Endodermal cell (in vitro differentiated cells): Measurements from ENCODE around the gene U2AF1L4. TPM values are rescaled to one million over a fixed set of nuclear protein-coding genes. Genes with fewer than 3 reads are reported as not detected.

ENCODE experiments used
- DNase-seq: peaks from one replicate; pipeline ENCODE4 v3.0.0-alpha.2; 2017
- H3K27ac ChIP-seq: 2 replicates; pipeline ENCODE4 v1.5.1; 2013; ENCODE audit warnings: mild to moderate bottlenecking, low read depth, low read length, moderate library complexity
- H3K27me3 ChIP-seq: 2 replicates; pipeline ENCODE4 v1.6.1; 2013; ENCODE audit warnings: mild to moderate bottlenecking, low read length, moderate library complexity; ENCODE audit not compliant: insufficient read depth, control insufficient read depth, poor library complexity, severe bottlenecking
- H3K36me3 ChIP-seq: 2 replicates; pipeline ENCODE4 v1.7.0; 2013; ENCODE audit warnings: mild to moderate bottlenecking, low read length, moderate library complexity; ENCODE audit not compliant: control insufficient read depth, insufficient read depth
- H3K4me1 ChIP-seq: one replicate; pipeline ENCODE4 v1.7.0; 2013; ENCODE audit warnings: low read length; ENCODE audit not compliant: control insufficient read depth, insufficient read depth
- H3K4me3 ChIP-seq: 2 replicates; pipeline ENCODE4 v1.5.1; 2013; ENCODE audit warnings: mild to moderate bottlenecking, low read length, moderate library complexity
- H3K9ac ChIP-seq: 2 replicates; pipeline ENCODE4 v1.6.1; 2013; ENCODE audit warnings: mild to moderate bottlenecking, low read length, moderate library complexity; ENCODE audit not compliant: poor library complexity, severe bottlenecking; ENCODE audit errors: extremely low read depth
- H3K9me3 ChIP-seq: 2 replicates; pipeline ENCODE4 v1.6.1; 2013; ENCODE audit warnings: mild to moderate bottlenecking, low read length, moderate library complexity; ENCODE audit not compliant: control insufficient read depth
- H3K27ac Mint-ChIP-seq: 2 replicates; pipeline ENCODE4 v1.8.0; 2020; ENCODE audit warnings: mixed read lengths
- H3K27me3 Mint-ChIP-seq: 2 replicates; pipeline ENCODE4 v1.8.0; 2021; ENCODE audit warnings: mild to moderate bottlenecking, mixed read lengths; ENCODE audit not compliant: insufficient read depth
- H3K36me3 Mint-ChIP-seq: 2 replicates; pipeline ENCODE4 v1.8.0; 2020; ENCODE audit warnings: low read depth, mixed read lengths
- H3K4me1 Mint-ChIP-seq: 2 replicates; pipeline ENCODE4 v1.8.0; 2020; ENCODE audit warnings: mixed read lengths
- H3K4me3 Mint-ChIP-seq: 2 replicates; pipeline ENCODE4 v1.8.0; 2020; ENCODE audit warnings: mild to moderate bottlenecking, moderate library complexity, mixed read lengths
- H3K9me3 Mint-ChIP-seq: 2 replicates; pipeline ENCODE4 v1.8.0; 2020; ENCODE audit warnings: mild to moderate bottlenecking, mixed read lengths
- WGBS, 2 experiments: methylation state at CpG; one replicate each; pipeline versions ENCODE4 v1.1.5 to v1.1.7; 2013; ENCODE audit warnings: missing lambda C conversion rate in 2 of 2, mixed read lengths in 1 of 2; ENCODE audit not compliant: insufficient coverage in 1 of 2, insufficient read length in 1 of 2; 5-methylcytosine and 5-hydroxymethylcytosine counted together
- total RNA-seq, 2 donors: library from RNA; stranded (reverse); fragmentation: NEBNext Ultra II Directional in 1 of 2; extraction: Animal tissue kit (Norgen Biotek cat#: 25700) in 1 of 2; gene quantifications; 2 replicates in 1 of 2; 3 replicates in 1 of 2; pipeline ENCODE4 v1.2.1, GENCODE V29; 2021
- TF ChIP-seq, protein P1 (sequence below): fragments of 200-600 bp; sonication (generic); conservative IDR thresholded peaks from 2 replicates; pipeline ENCODE4 v1.5.0; 2021; ENCODE audit warnings: antibody characterized with exemption, mild to moderate bottlenecking

Gene U2AF1L4
- total RNA-seq, 2 donors from 2014 or later: 17.3 to 23.2 TPM

DNA sequence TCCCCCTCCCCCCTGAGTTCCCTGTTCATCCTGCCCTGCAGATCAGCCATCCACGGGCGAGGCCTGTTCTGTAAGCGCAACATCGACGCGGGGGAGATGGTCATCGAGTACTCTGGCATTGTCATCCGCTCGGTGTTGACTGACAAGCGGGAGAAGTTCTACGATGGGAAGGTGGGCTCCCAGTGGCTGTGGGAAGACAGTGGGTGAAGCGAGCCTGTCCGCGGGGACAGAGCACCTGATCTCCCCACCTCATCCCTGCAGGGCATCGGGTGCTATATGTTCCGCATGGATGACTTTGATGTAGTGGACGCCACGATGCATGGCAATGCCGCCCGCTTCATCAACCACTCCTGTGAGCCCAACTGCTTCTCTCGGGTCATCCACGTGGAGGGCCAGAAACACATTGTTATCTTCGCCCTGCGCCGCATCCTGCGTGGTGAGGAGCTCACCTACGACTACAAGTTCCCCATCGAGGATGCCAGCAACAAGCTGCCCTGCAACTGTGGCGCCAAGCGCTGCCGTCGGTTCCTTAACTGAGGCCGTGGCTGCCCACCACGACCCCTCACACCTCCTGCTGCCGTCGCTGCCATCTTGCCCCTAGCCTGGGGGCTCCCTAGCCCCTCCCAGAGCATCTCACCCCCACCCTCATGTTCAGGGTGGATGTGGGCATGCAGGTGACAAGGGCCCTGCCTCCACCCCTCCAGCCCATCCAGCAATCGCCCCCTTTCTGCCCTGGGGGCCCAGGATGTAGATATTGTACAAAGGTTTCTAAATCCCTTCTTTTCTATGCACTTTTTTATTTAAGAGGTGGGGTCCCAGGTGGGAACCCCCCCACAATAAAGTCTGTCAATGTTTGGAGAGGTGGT, 7.0 kb downstream of the U2AF1L4 start:
- H3K4me3 Mint-ChIP-seq: no peak overlapping the region
- H3K4me1 ChIP-seq: no peaks in the 10 kb centered on the region
- WGBS, 2 experiments: 94 to 98% methylated on average over 28 to 37 of the region's 37 CpGs

DNA sequence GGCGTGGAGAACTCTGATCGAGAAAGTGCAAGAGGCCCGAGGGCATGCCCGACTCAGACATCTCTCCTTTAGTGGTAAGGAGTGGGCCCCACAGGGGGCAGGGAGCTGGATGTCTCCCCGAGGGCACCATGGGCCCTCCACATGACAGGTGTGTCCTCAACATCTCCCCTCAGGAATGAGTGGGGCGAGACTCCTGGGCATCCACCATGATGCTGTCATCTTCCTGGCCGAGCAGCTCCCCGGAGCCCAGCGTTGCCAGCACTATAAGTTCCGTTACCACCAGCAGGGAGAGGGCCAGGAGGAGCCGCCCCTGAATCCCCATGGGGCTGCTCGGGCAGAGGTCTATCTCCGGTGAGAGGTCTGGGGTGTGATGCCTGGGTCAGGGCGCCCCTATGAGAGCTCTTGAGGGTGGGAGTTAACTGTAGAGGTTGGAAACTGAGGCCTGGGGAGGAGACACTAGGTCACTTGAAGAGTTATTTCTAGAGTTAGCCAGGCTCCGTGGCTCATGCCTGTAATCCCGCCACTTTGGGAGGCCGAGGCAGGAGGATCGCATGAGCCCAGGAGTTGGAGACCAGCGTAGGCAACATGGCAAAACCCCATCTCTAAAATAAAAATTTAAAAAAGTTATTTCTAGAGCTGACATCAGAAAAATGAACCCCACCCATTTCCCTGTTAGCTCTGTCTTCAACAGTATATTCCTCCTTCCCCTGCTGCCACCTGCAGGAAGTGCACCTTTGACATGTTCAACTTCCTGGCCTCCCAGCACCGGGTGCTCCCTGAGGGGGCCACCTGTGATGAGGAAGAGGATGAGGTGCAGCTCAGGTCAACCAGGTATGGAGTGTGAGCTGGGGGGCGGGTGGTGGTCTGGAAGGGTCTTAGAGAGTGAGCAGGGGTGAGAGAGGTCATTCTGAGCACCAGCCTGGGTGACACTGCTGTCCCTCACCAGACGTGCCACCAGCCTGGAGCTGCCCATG, 8.0 kb downstream of the U2AF1L4 start:
- Histone ChIP-seq H3K27ac (no peak overlapping the region), H3K9me3 (no peaks in the 10 kb centered on the region), H3K4me1 (no peaks in the 10 kb centered on the region), H3K4me3 (no peak overlapping the region), H3K27me3 (no peaks in the 10 kb centered on the region), H3K36me3 (peaks cover 56% of the 10 kb centered on the region), H3K9ac (no peak overlapping the region)
- Mint-ChIP-seq H3K36me3 (peaks cover 49% of the 10 kb centered on the region), H3K4me3 (no peak overlapping the region), H3K4me1 (no peaks in the 10 kb centered on the region), H3K27me3 (no peaks in the 10 kb centered on the region), H3K9me3 (no peaks in the 10 kb centered on the region), H3K27ac (no peak overlapping the region)
- 92 to 98% methylated on average over 11 to 22 of the region's 22 CpGs for WGBS, 2 experiments
- TF ChIP-seq, protein P1, sequence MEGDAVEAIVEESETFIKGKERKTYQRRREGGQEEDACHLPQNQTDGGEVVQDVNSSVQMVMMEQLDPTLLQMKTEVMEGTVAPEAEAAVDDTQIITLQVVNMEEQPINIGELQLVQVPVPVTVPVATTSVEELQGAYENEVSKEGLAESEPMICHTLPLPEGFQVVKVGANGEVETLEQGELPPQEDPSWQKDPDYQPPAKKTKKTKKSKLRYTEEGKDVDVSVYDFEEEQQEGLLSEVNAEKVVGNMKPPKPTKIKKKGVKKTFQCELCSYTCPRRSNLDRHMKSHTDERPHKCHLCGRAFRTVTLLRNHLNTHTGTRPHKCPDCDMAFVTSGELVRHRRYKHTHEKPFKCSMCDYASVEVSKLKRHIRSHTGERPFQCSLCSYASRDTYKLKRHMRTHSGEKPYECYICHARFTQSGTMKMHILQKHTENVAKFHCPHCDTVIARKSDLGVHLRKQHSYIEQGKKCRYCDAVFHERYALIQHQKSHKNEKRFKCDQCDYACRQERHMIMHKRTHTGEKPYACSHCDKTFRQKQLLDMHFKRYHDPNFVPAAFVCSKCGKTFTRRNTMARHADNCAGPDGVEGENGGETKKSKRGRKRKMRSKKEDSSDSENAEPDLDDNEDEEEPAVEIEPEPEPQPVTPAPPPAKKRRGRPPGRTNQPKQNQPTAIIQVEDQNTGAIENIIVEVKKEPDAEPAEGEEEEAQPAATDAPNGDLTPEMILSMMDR: peak; percentile 52
- DNase-seq: no peak

More for the DNA sequence above, 7.0 kb downstream of the U2AF1L4 start:
- Histone ChIP-seq H3K36me3 (peaks cover 54% of the 10 kb centered on the region), H3K27ac (no peak overlapping the region), H3K4me3 (no peak overlapping the region), H3K9ac (no peak overlapping the region), H3K9me3 (no peaks in the 10 kb centered on the region), H3K27me3 (no peaks in the 10 kb centered on the region)
- H3K4me1 Mint-ChIP-seq: no peaks in the 10 kb centered on the region
- TF ChIP-seq, protein P1: no peak
- H3K9me3 Mint-ChIP-seq: no peaks in the 10 kb centered on the region
- no peak overlapping the region for H3K27ac Mint-ChIP-seq
- H3K36me3 Mint-ChIP-seq: peaks cover 53% of the 10 kb centered on the region
- H3K27me3 Mint-ChIP-seq: no peaks in the 10 kb centered on the region
- DNase-seq: no peak

DNA sequence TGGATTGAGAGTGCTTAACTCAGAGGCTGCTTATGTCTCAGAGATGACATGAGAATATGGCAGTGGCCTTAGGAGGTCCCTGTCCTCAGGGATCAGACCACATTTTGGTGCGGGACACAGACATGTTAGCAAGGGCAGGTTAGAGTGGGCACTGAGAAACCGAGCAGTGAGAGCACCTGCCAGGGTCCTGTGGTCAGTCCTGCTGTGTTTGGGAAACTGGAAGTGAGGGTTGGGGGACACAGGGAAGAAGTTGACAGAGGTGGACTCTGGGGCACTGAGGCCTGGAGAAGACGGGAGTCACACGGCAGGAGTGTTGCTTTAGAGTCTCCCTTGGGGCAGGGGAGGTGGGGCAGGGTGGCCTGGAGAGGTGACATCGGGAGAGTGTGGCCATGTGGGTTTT, 10.3 kb downstream of the U2AF1L4 start:
- H3K9me3 Mint-ChIP-seq: no peaks in the 10 kb centered on the region
- H3K4me3 Mint-ChIP-seq: no peak overlapping the region
- no peak for DNase-seq
- H3K27me3 ChIP-seq: no peaks in the 10 kb centered on the region
- peaks cover 63% of the 10 kb centered on the region for H3K36me3 Mint-ChIP-seq
- H3K4me1 Mint-ChIP-seq: no peaks in the 10 kb centered on the region
- H3K27me3 Mint-ChIP-seq: no peaks in the 10 kb centered on the region
- no peak overlapping the region for H3K27ac ChIP-seq
- H3K9ac ChIP-seq: no peak overlapping the region
- H3K27ac Mint-ChIP-seq: no peak overlapping the region
- peaks cover 72% of the 10 kb centered on the region for H3K36me3 ChIP-seq
- TF ChIP-seq, protein P1: no peak
- 91 to 98% methylated on average over 4 to 5 of the region's 5 CpGs for WGBS, 2 experiments
- H3K4me3 ChIP-seq: no peak overlapping the region
- H3K9me3 ChIP-seq: no peaks in the 10 kb centered on the region
- H3K4me1 ChIP-seq: no peaks in the 10 kb centered on the region
